ENCODE data around the gene VLDLR. TPM values are rescaled to one million over a fixed set of nuclear protein-coding genes. Genes with fewer than 3 reads are reported as not detected.

Gene VLDLR
- total and polyA plus RNA-seq, 2 of the 8 experiments (the other 6 are each of a cell fraction or from before 2014, with no cell fraction given), result 24.2 to 49.1 TPM

DNA sequence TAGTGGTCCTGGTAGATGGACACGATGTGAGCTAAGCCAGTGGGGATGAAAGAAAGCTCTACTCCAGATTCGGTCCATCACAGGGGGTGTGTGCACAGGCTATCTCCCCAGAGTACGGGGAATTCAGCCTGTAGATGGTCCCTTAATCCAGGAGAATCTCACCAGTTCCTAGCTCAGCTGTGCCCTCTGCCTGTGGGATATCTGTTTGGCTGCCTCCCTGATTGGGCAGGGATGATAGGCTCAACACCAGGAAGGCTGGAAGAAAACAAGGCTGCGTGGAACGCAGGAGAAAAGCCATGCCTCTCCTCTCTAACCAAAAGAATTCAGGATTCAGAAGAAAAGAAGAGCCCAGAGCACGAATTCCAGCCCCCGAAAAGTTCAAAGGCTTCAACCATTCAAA is 40.9 kb downstream of the VLDLR start:
- H3K79me1 ChIP-seq (ENCODE audit: low read depth, low read length), result no peaks in the 10 kb centered on the region
- H3K9me3 ChIP-seq (ENCODE audit: insufficient read depth in 2 of 2, low read depth in 1 of 2, low read length in 1 of 2), result peaks cover 7 to 11% of the 10 kb centered on the region in 2 experiments; a peak in 3 of 4 replicates
- FAIRE-seq, result peak; percentile 80
- CTCF ChIA-PET (ENCODE audit: partially characterized antibody), result interaction anchor here (0.8 to 3.3 kb wide), 15 partner anchors 8 to 546 kb away, joined by 3 to 15 read pairs (median 3); no protein-coding TSS in a partner anchor
- H3K27me3 ChIP-seq (replicated peaks in 1 of 4; ENCODE audit: control insufficient read depth in 3 of 4, extremely low read depth in 1 of 4, insufficient read depth in 3 of 4, low read length in 3 of 4), result no peaks in the 10 kb centered on the region
- no peak overlapping the region for H2BK12ac ChIP-seq (ENCODE audit: low read depth, low read length)
- no peaks in the 10 kb centered on the region for H4K20me1 ChIP-seq (replicated peaks in 1 of 2; ENCODE audit: control insufficient read depth in 1 of 2, insufficient read depth in 2 of 2, low read length in 2 of 2)
- H3K4me2 ChIP-seq (ENCODE audit: insufficient read depth in 1 of 2, low read depth in 2 of 2, low read length in 2 of 2), result no peak overlapping the region; a peak in 1 of 4 replicates
- H3K9ac ChIP-seq (replicated peaks in 1 of 4; ENCODE audit: extremely low read depth in 1 of 4, low read depth in 3 of 4, low read length in 3 of 4), result no peak overlapping the region
- no peaks in the 10 kb centered on the region for H3K4me1 ChIP-seq (replicated peaks in 1 of 4; ENCODE audit: control insufficient read depth in 3 of 4, insufficient read depth in 4 of 4, low read length in 3 of 4)
- H3K14ac ChIP-seq (ENCODE audit: insufficient read length), result no peak overlapping the region
- H4K8ac ChIP-seq (ENCODE audit: extremely low read depth, insufficient read depth, low read length), result no peak overlapping the region
- no peak overlapping the region for H3K4me3 ChIP-seq (ENCODE audit: extremely low read depth in 1 of 4, insufficient read depth in 2 of 4, low read depth in 3 of 4, low read length in 4 of 4)
- DNase-seq (ENCODE audit: low read depth in 1 of 2, low spot score in 2 of 2), result peak in 1 of 2 experiments; percentile 57
- H3K79me2 ChIP-seq (ENCODE audit: control insufficient read depth in 1 of 2, insufficient read depth in 2 of 2, low read length in 2 of 2), result no peaks in the 10 kb centered on the region
- no peak overlapping the region for H3K18ac ChIP-seq (ENCODE audit: extremely low read depth, low read length)
- no peak overlapping the region for H2BK5ac ChIP-seq (ENCODE audit: low read depth, low read length)
- H3K56ac ChIP-seq (replicated peaks; ENCODE audit: insufficient read length, low read depth, low read length), result no peak overlapping the region
- H3K27ac ChIP-seq (ENCODE audit: low read depth, low read length), result no peak overlapping the region
- POLR2A ChIA-PET (ENCODE audit: partially characterized antibody), result interaction anchor here (1.0 kb wide), 1 partner anchor 162 kb away, joined by 5 read pairs; no protein-coding TSS in a partner anchor
- no peak overlapping the region for H2AK5ac ChIP-seq (ENCODE audit: low read depth, low read length)
- TF ChIP-seq RAD21 (IDR thresholded peaks at IDR 0.05 in 1 of 2, conservative IDR thresholded peaks at IDR 0.05 in 1 of 2; ENCODE audit: low read depth in 2 of 2, low read length in 2 of 2), result peak; percentile 76 to 81
- TF ChIP-seq, protein P1, sequence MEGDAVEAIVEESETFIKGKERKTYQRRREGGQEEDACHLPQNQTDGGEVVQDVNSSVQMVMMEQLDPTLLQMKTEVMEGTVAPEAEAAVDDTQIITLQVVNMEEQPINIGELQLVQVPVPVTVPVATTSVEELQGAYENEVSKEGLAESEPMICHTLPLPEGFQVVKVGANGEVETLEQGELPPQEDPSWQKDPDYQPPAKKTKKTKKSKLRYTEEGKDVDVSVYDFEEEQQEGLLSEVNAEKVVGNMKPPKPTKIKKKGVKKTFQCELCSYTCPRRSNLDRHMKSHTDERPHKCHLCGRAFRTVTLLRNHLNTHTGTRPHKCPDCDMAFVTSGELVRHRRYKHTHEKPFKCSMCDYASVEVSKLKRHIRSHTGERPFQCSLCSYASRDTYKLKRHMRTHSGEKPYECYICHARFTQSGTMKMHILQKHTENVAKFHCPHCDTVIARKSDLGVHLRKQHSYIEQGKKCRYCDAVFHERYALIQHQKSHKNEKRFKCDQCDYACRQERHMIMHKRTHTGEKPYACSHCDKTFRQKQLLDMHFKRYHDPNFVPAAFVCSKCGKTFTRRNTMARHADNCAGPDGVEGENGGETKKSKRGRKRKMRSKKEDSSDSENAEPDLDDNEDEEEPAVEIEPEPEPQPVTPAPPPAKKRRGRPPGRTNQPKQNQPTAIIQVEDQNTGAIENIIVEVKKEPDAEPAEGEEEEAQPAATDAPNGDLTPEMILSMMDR (IDR thresholded peaks at IDR 0.05; ENCODE audit: control extremely low read depth in 1 of 3, insufficient read depth in 1 of 3, low read depth in 1 of 3, low read length in 3 of 3), result peak; percentile 55 to 69 (median 61)
- no peak for TF ChIP-seq HDAC6 (IDR thresholded peaks at IDR 0.05; ENCODE audit: low read depth, low read length)
- no peak overlapping the region for H2BK20ac ChIP-seq (ENCODE audit: low read length)
- H2BK15ac ChIP-seq (ENCODE audit: low read length), result no peak overlapping the region
- H3K23me2 ChIP-seq (ENCODE audit: low read depth, low read length), result no peaks in the 10 kb centered on the region
- no peak overlapping the region for H2BK120ac ChIP-seq (replicated peaks; ENCODE audit: low read depth, low read length)
- no peak overlapping the region for H2AFZ ChIP-seq (ENCODE audit: low read length)
- H3K36me3 ChIP-seq (ENCODE audit: control insufficient read depth in 2 of 4, insufficient read depth in 4 of 4, low read length in 3 of 4), result peaks cover 0 to 15% (median 0%) of the 10 kb centered on the region in 4 experiments; a peak in 2 of 8 replicates
- 75% methylated on average over 7 of the region's 7 CpGs; no CpG with 5 or more reads in 1 of the 2 experiments for WGBS, 2 experiments (ENCODE audit: extremely low coverage in 1 of 2, insufficient coverage in 1 of 2, insufficient read length in 1 of 2, insufficient replicate concordance in 2 of 2, low coverage in 1 of 2, low lambda C conversion rate in 2 of 2, missing lambda C conversion rate in 1 of 2)
- H3K4ac ChIP-seq (replicated peaks; ENCODE audit: insufficient read length, low read depth, low read length), result no peak overlapping the region
- no peak overlapping the region for H4K5ac ChIP-seq (ENCODE audit: insufficient read length, low read depth, low read length)
- H4K91ac ChIP-seq (replicated peaks; ENCODE audit: insufficient read length, low read length), result no peak overlapping the region
- no peak overlapping the region for H3K23ac ChIP-seq (ENCODE audit: insufficient read length)
